ENCODE results near the gene A2M.
A peak's percentile ranks its signal among the peaks of the same experiment; 100 is the strongest.

The A2M gene

GRCh38 chr12:9073076-9073475, 42.6 kb downstream of the A2M start:
- no peak for DNase-seq

DNA sequence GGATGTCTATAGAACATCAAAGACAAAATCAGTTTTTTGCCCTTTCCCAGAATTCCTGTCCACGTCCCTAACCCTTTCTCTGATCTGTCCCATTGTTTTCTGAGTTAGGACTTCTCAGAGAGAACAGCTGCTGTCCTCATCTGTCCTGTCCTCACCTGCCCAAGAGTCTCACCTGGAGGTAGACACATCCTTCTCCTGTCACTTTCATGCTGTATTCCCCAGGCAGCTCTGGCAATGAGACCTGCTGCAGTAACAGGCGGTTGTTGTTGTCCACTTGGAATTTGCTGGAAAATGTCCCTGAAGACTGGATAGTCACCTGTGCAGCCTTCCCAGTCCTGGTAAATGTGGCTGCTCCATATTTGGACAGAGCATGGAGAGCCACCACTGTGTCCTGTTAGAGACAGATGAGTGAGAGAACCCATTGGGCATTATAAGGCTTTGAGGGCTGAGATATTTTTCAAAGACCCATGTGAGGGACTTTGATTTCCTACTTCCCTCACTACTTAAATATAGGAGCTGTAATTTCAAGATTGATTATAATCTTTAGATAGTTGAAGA, 43.2 kb downstream of the A2M start:
- no peak for DNase-seq

GRCh38 chr12:9071969-9072368, 43.8 kb downstream of the A2M start:
- DNase-seq, result no peak

DNA sequence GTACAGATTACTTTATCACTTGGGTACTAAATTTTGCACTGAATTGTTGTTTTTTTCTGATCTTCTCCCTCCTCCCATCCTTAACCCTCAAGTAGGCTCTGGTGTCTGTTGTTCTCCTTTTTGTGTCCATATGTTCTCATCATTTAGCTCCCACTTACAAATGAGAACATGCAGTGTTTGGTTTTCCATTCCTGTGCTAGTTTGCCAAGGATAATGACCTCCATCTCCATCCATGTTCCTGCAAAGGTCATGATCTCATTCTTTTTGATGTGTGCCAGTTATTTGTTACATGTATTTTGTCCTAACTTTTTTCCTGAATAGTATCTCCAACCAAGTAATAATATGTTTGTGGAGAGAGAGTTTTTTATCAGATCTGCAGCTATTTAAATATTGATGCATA, 44.2 kb downstream of the A2M start:
- no peak for DNase-seq

- no peak for DNase-seq
Observed at GRCh38 chr12:9070351-9070750, 45.4 kb downstream of the A2M start.

DNA sequence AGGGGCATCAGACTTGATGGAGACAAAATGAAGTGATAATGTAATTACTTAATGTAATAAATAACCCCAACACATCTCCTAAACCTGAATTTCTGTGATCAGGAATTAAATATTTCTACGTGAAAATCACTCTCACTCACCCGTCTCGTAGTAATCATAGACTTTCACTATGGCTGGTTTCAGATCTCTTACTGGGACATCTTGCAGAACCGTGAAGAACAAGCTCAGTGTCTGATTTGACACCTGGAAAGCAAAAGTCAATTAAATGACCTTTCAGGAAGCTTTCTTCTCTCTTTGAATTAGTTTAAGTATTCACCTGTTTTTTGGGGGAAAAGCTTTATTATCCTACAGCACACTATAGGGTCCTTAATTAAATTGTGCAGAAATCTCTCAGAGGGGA, 47.1 kb downstream of the A2M start:
- no peak for DNase-seq

DNA sequence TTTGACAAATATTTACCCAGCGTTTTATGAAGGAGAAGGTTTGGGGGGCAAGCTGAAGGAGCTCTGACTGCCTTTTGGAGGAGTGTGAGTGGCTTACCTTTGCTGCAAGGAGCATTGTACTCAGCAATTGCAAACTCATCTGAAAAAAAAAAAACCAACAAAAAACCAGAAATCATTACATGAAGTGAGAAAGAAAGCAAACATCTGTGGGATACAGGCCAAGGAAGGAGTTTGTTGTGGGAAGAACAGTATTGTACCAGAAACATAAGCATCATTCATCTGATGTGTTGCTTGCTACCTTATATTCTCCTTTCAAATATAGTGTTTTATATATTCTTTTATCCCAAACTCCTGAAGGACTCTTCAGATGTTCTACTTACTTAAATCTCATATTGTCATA, 47.6 kb downstream of the A2M start:
- no peak for DNase-seq

DNA sequence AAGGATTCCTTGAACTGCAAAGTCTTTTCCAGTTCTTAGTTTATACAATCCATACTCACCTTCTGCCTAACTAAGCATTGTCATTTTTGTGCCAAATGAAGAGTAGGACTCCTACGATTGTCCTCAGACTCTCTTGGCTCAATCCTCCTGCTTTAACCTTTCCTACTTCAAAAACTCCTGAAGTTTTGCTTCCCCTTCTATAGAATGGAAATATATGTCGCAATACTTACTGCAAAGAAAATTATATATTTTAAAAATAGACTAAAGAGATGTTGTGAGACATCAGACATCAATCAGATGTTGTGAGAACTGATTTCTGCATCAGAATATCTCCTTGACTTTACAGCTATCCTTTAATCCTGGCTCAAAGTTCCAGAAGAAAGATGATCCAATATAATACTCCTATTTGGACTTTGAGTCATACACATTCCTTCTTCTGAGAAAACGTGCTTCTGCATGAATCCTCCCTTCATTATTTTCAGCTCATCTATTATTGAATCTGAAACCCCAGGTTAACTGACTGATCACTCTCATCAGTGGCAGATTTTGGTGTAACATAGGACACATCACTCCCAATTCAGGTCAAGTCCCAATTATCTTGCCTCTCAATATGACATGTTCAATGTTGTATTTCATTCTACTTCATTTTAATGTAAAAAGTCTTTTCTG, 48.8 kb downstream of the A2M start:
- DNase-seq, result no peak

GRCh38 chr12:9066183-9066623, 49.5 kb downstream of the A2M start:
- DNase-seq, result no peak

DNA sequence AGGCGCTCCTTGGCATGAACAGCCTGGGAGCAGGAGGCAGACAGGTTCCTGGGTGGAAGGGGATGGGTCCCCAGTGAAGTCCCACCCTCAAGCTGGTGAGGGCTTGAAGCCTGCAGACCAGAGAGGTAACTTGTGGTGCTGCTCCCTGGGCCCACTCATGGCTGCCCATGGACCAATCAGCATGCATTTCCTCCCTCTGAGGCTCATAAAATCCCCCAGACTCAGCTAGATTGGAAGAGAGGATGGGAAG, 50.2 kb downstream of the A2M start:
- no peak for DNase-seq

- peak; percentile 97 for DNase-seq
Observed at GRCh38 chr12:9064815-9065606, 50.7 kb downstream of the A2M start.

DNA sequence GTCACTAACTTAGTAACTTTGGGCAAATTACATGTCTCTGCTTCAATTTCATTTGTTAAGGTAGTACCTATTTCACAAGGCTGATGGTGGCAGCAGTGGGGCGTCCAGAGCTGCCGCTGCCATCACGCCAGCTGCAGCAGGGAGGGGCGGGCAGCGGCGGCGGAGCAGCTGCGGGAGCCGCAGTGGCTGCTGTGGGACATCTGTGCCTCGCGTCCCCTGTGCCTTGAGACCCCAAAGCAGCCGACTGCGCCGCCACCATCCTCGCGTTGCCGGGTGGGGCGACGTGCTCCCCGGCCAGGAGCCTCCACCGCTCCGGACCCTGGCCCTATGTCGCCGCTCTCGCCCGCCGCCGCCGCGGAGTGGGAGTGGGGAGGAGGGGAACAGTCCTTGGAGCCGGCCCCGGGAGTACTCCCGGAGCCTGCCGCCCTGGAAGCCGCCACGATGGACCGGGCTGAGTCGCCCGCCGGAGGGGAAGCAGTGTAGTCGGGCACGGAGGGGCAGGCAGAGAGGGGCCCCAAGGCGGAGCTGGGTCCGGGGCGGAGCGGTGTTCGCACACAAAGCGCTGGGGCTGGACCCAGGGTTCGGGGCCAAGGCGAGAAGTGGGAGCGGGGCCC, 51.4 kb downstream of the A2M start:
- peak; percentile 97 for DNase-seq

DNA sequence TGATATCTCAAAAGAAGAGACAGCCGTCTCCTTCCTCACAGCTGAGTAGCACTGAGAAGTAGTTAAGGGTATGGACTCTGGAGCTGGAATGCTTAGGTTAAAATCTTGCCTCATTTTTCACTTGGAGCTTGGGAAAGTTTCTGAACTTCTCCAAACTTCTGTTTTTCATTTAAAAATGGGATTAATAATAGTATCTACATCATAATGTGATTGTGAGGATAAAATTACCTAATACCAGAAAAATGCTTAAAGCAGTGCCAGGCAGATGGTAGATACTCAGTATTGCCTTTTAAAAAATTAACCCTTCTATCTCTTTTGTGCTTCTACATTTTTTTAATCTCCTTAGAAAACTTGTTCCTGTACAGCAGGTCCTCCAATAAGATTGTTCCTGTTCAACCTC, 63.1 kb downstream of the A2M start:
- no peak for DNase-seq

DNA sequence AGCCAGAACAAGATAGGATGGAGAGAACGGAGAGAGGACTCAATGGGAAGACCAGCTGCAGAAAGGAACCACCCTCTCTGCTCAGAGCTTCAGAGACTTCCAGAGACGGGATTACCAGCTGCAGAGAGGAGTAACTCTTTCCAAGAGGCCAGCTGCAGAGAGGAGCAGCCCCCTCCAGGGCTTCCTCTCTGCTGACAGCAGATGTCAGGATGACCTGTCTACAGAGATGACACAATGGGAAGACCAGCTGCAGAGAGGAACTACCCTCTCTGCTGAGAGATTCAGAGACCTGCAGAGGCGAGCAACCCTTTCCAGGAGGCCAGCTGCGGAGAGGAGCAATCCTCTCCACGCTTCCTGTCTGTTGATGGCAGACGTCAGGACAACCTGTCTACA, 64.6 kb downstream of the A2M start:
- DNase-seq, result no peak

DNA sequence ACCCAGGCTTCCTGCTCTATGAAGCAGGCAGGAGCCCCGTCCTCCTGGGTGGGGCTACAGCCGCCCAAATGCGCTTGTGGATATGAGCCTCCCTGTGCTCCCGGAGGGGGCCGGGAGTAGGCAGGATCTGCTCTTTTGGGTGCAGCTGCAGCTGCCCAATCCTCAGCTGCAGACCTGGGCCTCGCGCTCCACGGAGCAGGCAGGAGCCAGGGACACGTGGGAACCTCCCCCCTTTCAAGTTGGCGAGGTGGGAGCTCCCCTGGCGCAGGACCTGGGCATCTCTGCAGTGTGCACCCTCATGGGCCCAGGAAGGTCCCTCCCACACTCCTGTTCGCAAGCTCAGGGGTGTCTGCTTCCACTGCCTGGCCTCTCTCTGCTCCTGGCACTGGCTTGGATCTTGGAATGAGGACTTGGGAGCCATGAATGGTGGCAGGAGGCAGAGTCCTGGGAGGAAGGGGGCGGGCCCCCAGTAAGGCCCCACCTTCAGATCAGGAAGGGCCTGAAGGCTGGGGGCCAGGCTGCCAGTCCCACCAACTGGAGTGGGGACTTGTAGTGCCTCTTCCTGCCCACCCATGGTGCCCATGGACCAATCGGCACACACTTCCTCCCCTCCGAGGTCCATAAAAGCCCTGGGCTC, 65.1 kb downstream of the A2M start:
- no peak for DNase-seq

GRCh38 chr12:9049520-9050133, 66.1 kb downstream of the A2M start:
- DNase-seq, result no peak

- no peak for DNase-seq
Observed at GRCh38 chr12:9048930-9049329, 66.8 kb downstream of the A2M start.

- DNase-seq, result no peak
Observed at GRCh38 chr12:9047105-9047504, 68.6 kb downstream of the A2M start.

DNA sequence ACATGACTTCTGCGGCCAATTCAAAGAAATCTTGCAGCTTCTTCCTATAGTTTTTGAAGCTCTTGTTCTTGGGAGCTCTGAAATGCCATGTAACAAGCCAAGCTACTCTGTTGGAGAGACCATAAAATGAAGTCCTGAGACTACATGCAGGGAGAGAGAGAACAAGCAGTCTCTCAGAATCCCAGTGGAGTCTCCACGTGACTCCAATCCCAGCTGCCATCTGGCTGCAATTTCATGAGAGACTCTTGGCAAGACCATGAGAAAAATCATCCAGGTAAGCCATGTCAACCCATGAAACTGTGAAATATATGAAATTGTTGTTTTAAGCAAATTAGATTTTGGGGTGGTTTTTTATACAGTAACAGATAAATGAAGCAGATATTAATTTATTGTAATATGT, 72.0 kb downstream of the A2M start:
- DNase-seq, result no peak

- no peak for DNase-seq
Observed at GRCh38 chr12:9041321-9041720, 74.4 kb downstream of the A2M start.

DNA sequence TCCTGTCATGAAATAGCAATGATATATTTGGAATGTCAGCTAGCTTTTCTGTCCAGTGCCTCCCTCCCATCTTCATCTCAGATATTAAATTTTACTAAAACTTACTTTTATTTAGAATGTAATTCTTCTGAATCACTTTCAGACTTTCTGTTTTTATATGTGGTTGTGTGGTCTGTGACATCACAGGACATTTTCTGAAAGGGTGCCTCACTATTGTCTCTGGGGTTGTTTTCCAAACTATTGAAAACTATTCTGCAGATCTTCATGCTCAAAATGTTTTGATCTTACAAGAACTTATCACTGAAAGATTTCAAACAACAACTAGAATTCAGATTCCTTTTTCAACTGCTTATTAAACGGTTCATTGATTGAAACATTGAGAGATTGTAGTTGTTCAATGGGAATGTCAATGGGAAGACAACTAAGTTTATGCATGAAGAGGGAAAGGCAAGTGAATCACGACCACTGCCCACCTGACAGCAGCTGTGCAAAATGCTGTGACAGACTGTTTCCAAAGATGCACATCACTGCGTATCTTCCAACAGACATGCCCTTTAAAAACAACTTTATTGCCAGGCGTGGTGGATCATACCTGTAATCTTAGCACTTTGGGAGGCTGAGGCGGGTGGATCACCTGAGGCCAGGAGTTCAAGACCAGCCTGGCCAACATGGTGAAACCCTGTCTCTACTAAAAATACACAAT, 75.1 kb downstream of the A2M start:
- DNase-seq, result no peak

GRCh38 chr12:9039397-9039977, 76.2 kb downstream of the A2M start:
- DNase-seq, result no peak

Data from right kidney (tissue), 1 donor.